Psoas muscle (tissue), 8 donors: ENCODE data around the gene RBM46. TPM values are rescaled to one million over a fixed set of nuclear protein-coding genes. Genes with fewer than 3 reads are reported as not detected.

ENCODE experiments used
- ATAC-seq, 4 donors: fragments of 200-7000 bp; cut with Tn5 transposase; one replicate each; pipeline ENCODE4 v1.9.1; 2020; ENCODE audit warnings: moderate library complexity in 3 of 4, mild to moderate bottlenecking in 2 of 4
- DNase-seq, 2 donors: peaks; one replicate each; pipeline ENCODE4 v3.0.0-alpha.2; 2020
- H3K27ac ChIP-seq: fragments of 200-600 bp; one replicate; pipeline ENCODE4 v1.8.0; 2022
- H3K27me3 ChIP-seq, 3 donors: fragments of 200-600 bp in 1 of 3; one replicate each; pipeline versions ENCODE4 v1.6.1 to v1.8.0; 2013 to 2022; ENCODE audit warnings: low read length in 2 of 3, mild to moderate bottlenecking in 2 of 3, moderate library complexity in 1 of 3; ENCODE audit not compliant: insufficient read depth in 3 of 3
- H3K36me3 ChIP-seq, 2 donors: fragments of 200-600 bp in 1 of 2; one replicate each; pipeline versions ENCODE4 v1.6.1 to v1.8.0; 2013 to 2022; ENCODE audit warnings: low read depth in 1 of 2, mild to moderate bottlenecking in 1 of 2, moderate library complexity in 1 of 2; ENCODE audit not compliant: insufficient read depth in 1 of 2
- H3K4me1 ChIP-seq: fragments of 200-600 bp; one replicate; pipeline ENCODE4 v1.8.0; 2022
- H3K4me3 ChIP-seq: fragments of 200-600 bp; one replicate; pipeline ENCODE4 v1.8.0; 2022; ENCODE audit warnings: mild to moderate bottlenecking
- H3K9me3 ChIP-seq: fragments of 200-600 bp; one replicate; pipeline ENCODE4 v1.8.0; 2022
- CTCF ChIP-seq: fragments of 200-600 bp; IDR thresholded peaks from one replicate; pipeline ENCODE4 v1.8.0; 2022; ENCODE audit warnings: antibody characterized with exemption
- WGBS, 3 donors: extraction: QIAGEN DNeasy Blood & Tissue Kit; methylation state at CpG; one replicate each; pipeline versions ENCODE4 v1.1.6 to v1.1.7; 2013; 5-methylcytosine and 5-hydroxymethylcytosine counted together
- intact Hi-C, 2 donors: fragments of 100-400 bp; cut with DNase I; formaldehyde crosslinking; loops; one replicate each; pipeline versions ENCODE4 v1.11.0 to v1.14.2; 2022
- polyA plus RNA-seq, 3 donors: library from polyadenylated mRNA; stranded (reverse); fragments of 200-250 nt; gene quantifications; one replicate each; pipeline ENCODE4 v1.2.3, GENCODE V29; 2013
- total RNA-seq, 4 donors: library from RNA; stranded (reverse); fragmentation: NEBNext Ultra II Directional in 2 of 4; extraction: Animal tissue kit (Norgen Biotek cat#: 25700) in 2 of 4; gene quantifications; one replicate each; pipeline versions ENCODE4 v1.2.1 to v1.2.4, GENCODE V29; 2021 to 2023
- donor health status: healthy with polysubstance abuse.
- donor health status: DM: no; HTN: no; CAD: no; lungs with moderate emphysema.
- donor health status: Bipolar disorder and iron deficiency.
- donor health status: healthy.
- donor health status: DM: yes; HTN: yes; CAD: no.
- donor health status: DM: no; HTN: no; CAD: no.
- donor health status: DM: no; HTN: no; CAD: no.
- donor health status: DM: yes; HTN: yes; CAD: no.

RBM46 gene
- total and polyA plus RNA-seq, 7 donors: not detected

- Histone ChIP-seq H3K27me3 (no peaks in the 10 kb centered on the region), H3K9me3 (no peaks in the 10 kb centered on the region), H3K27ac (no peak overlapping the region), H3K4me3 (no peak overlapping the region), H3K4me1 (no peaks in the 10 kb centered on the region), H3K36me3 (no peaks in the 10 kb centered on the region)
- ATAC-seq (no peak), DNase-seq (no peak)
- intact Hi-C loops: no loop called here
- TF ChIP-seq CTCF: no peak
- WGBS, 3 donors: 73 to 84% (median 77%) methylated on average over 2 of the region's 2 CpGs
These were observed 20.2 kb upstream of the RBM46 start for GRCh38 chr4:154760895-154761294.

- Histone ChIP-seq H3K4me3 (no peak overlapping the region), H3K27me3 (no peaks in the 10 kb centered on the region), H3K4me1 (no peaks in the 10 kb centered on the region), H3K36me3 (no peaks in the 10 kb centered on the region), H3K27ac (no peak overlapping the region), H3K9me3 (no peaks in the 10 kb centered on the region)
- DNase-seq (no peak), ATAC-seq (no peak)
- WGBS, 3 donors: 85 to 97% (median 88%) methylated on average over 1 of the region's 1 CpG
- intact Hi-C loops: loop anchor here in 1 of 2 donors (2.0 kb wide), 1 partner anchor 225 kb away; no protein-coding TSS in a partner anchor
- TF ChIP-seq CTCF: no peak
These were observed 2.8 kb upstream of the RBM46 start for GRCh38 chr4:154778264-154778663.

GRCh38 chr4:154779362-154779947 lies 1.6 kb upstream of the RBM46 start:
- no peak overlapping the region for H3K4me3 ChIP-seq
- TF ChIP-seq CTCF: no peak
- no peak overlapping the region for H3K27ac ChIP-seq
- ATAC-seq (no peak), DNase-seq (no peak)
- intact Hi-C loops: loop anchor here in 1 of 2 donors (2.0 kb wide), 1 partner anchor 227 kb away; no protein-coding TSS in a partner anchor
- 49 to 51% (median 49%) methylated on average over 3 of the region's 3 CpGs for WGBS, 3 donors
- no peaks in the 10 kb centered on the region for H3K36me3 ChIP-seq
- no peaks in the 10 kb centered on the region for H3K27me3 ChIP-seq
- no peaks in the 10 kb centered on the region for H3K4me1 ChIP-seq
- no peaks in the 10 kb centered on the region for H3K9me3 ChIP-seq

- H3K4me1 ChIP-seq: no peaks in the 10 kb centered on the region
- no peaks in the 10 kb centered on the region for H3K36me3 ChIP-seq
- no peaks in the 10 kb centered on the region for H3K9me3 ChIP-seq
- ATAC-seq (no peak), DNase-seq (no peak)
- no peak overlapping the region for H3K27ac ChIP-seq
- TF ChIP-seq CTCF: no peak
- intact Hi-C loops: no loop called here
- H3K4me3 ChIP-seq: no peak overlapping the region
- 74 to 78% (median 76%) methylated on average over 18 of the region's 18 CpGs for WGBS, 3 donors
- H3K27me3 ChIP-seq: no peaks in the 10 kb centered on the region
These were observed 866 bp downstream of the RBM46 start for GRCh38 chr4:154781983-154782293.

- 16 to 23% (median 21%) methylated on average over 3 of the region's 3 CpGs for WGBS, 3 donors
- ATAC-seq (no peak), DNase-seq (no peak)
These were observed 26.1 kb downstream of the RBM46 start for GRCh38 chr4:154807042-154807630.

More at GRCh38 chr4:154807042-154807630, 26.1 kb downstream of the RBM46 start:
- TF ChIP-seq CTCF: peak; percentile 45
- Histone ChIP-seq H3K4me3 (no peak overlapping the region), H3K27ac (no peak overlapping the region), H3K27me3 (no peaks in the 10 kb centered on the region), H3K36me3 (no peaks in the 10 kb centered on the region), H3K4me1 (no peaks in the 10 kb centered on the region), H3K9me3 (no peaks in the 10 kb centered on the region)
- intact Hi-C loops: no loop called here
